DND-41 (cell line): ENCODE data around the gene SSR4.

ENCODE experiments used
- ATAC-seq: fragments of 200-7000 bp; cut with Tn5 transposase; 3 replicates; pipeline ENCODE4 v1.9.1; 2021; ENCODE audit warnings: low read depth; ENCODE audit not compliant: insufficient read depth
- DNase-seq: peaks from one replicate; pipeline ENCODE4 v3.0.0-alpha.2; 2020
- H2AFZ ChIP-seq: 2 replicates; pipeline ENCODE4 v1.6.0; 2012; ENCODE audit warnings: low read depth, low read length
- H3K27ac ChIP-seq: 2 replicates; pipeline ENCODE4 v1.5.1; 2012; ENCODE audit warnings: low read length, inconsistent platforms
- H3K27me3 ChIP-seq: fragments of 200-600 bp; sonication (generic); 2 replicates; pipeline ENCODE4 v1.6.0; 2012; ENCODE audit warnings: low read length, mild to moderate bottlenecking, inconsistent platforms; ENCODE audit not compliant: insufficient read depth, poor library complexity
- H3K36me3 ChIP-seq: 2 replicates; pipeline ENCODE4 v1.5.1; 2012; ENCODE audit warnings: low read length, inconsistent platforms; ENCODE audit not compliant: insufficient read depth
- H3K4me1 ChIP-seq: 2 replicates; pipeline ENCODE4 v1.5.1; 2012; ENCODE audit warnings: mild to moderate bottlenecking, low read length; ENCODE audit not compliant: insufficient read depth
- H3K4me2 ChIP-seq: 2 replicates; pipeline ENCODE4 v1.6.0; 2012; ENCODE audit warnings: mild to moderate bottlenecking, moderate library complexity, low read length, inconsistent platforms; ENCODE audit not compliant: insufficient read depth
- H3K4me3 ChIP-seq, 2 experiments: fragments of 200-600 bp in 1 of 2; shearing (Covaris generic) in 1 of 2; 2 replicates each; pipeline ENCODE4 v1.5.1; 2012 to 2016; ENCODE audit warnings: inconsistent platforms in 2 of 2, low read length in 2 of 2, mild to moderate bottlenecking in 2 of 2, low read depth in 1 of 2, moderate library complexity in 1 of 2
- H3K79me2 ChIP-seq: 2 replicates; pipeline ENCODE4 v1.6.0; 2012; ENCODE audit warnings: low read length, inconsistent platforms; ENCODE audit not compliant: insufficient read depth
- H3K9ac ChIP-seq: 2 replicates; pipeline ENCODE4 v1.6.0; 2012; ENCODE audit warnings: low read depth, mild to moderate bottlenecking, inconsistent platforms, low read length, moderate library complexity
- H3K9me3 ChIP-seq: 2 replicates; pipeline ENCODE4 v1.5.1; 2012; ENCODE audit warnings: low read length, moderate library complexity, mild to moderate bottlenecking, inconsistent platforms; ENCODE audit not compliant: insufficient read depth, severe bottlenecking
- H4K20me1 ChIP-seq: 2 replicates; pipeline ENCODE4 v1.6.0; 2012; ENCODE audit warnings: low read length; ENCODE audit not compliant: insufficient read depth
- EZH2 ChIP-seq: IDR thresholded peaks from 3 replicates; pipeline ENCODE4 v1.6.1; 2012; ENCODE audit warnings: borderline replicate concordance, low read depth, mild to moderate bottlenecking, moderate library complexity, low read length, inconsistent platforms; ENCODE audit not compliant: severe bottlenecking
- TF ChIP-seq, protein P1 (sequence below): IDR thresholded peaks from 2 replicates; pipeline ENCODE4 v1.5.1; 2012; ENCODE audit warnings: borderline replicate concordance, low read length, moderate library complexity, mild to moderate bottlenecking; ENCODE audit not compliant: poor library complexity, severe bottlenecking; ENCODE audit errors: extremely low read depth

The SSR4 gene

DNA sequence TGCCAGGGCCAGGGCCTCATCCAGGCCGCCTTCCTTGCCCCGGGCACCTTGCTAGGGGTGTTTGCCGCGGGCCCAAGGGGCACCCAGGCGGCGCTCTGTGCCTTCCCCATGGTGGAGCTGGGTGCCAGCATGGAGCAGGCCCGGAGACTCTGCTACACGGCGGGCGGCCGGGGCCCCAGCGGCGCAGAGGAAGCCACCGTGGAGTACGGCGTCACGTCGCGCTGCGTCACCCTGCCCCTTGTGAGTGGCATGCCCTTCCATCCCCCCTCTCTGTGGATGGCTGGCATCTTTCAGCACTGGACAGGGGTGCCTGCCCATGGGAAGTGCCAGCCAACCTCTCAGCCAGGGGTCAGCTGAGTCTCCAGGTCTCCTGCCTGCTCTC, 26.8 kb upstream of the SSR4 start:
- Histone ChIP-seq H2AFZ (no peak overlapping the region), H3K27me3 (no peaks in the 10 kb centered on the region), H3K27ac (no peak overlapping the region), H3K4me1 (peaks cover 24% of the 10 kb centered on the region), H3K9ac (no peak overlapping the region), H3K36me3 (no peaks in the 10 kb centered on the region), H3K9me3 (no peaks in the 10 kb centered on the region), H3K4me3 (no peak overlapping the region), H3K4me2 (no peak overlapping the region), H4K20me1 (peaks cover 4% of the 10 kb centered on the region; the same call in 1 of the 2 replicates), H3K79me2 (no peaks in the 10 kb centered on the region)
- no peak for TF ChIP-seq EZH2
- TF ChIP-seq, protein P1, sequence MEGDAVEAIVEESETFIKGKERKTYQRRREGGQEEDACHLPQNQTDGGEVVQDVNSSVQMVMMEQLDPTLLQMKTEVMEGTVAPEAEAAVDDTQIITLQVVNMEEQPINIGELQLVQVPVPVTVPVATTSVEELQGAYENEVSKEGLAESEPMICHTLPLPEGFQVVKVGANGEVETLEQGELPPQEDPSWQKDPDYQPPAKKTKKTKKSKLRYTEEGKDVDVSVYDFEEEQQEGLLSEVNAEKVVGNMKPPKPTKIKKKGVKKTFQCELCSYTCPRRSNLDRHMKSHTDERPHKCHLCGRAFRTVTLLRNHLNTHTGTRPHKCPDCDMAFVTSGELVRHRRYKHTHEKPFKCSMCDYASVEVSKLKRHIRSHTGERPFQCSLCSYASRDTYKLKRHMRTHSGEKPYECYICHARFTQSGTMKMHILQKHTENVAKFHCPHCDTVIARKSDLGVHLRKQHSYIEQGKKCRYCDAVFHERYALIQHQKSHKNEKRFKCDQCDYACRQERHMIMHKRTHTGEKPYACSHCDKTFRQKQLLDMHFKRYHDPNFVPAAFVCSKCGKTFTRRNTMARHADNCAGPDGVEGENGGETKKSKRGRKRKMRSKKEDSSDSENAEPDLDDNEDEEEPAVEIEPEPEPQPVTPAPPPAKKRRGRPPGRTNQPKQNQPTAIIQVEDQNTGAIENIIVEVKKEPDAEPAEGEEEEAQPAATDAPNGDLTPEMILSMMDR: no peak
- ATAC-seq (no peak), DNase-seq (no peak)

DNA sequence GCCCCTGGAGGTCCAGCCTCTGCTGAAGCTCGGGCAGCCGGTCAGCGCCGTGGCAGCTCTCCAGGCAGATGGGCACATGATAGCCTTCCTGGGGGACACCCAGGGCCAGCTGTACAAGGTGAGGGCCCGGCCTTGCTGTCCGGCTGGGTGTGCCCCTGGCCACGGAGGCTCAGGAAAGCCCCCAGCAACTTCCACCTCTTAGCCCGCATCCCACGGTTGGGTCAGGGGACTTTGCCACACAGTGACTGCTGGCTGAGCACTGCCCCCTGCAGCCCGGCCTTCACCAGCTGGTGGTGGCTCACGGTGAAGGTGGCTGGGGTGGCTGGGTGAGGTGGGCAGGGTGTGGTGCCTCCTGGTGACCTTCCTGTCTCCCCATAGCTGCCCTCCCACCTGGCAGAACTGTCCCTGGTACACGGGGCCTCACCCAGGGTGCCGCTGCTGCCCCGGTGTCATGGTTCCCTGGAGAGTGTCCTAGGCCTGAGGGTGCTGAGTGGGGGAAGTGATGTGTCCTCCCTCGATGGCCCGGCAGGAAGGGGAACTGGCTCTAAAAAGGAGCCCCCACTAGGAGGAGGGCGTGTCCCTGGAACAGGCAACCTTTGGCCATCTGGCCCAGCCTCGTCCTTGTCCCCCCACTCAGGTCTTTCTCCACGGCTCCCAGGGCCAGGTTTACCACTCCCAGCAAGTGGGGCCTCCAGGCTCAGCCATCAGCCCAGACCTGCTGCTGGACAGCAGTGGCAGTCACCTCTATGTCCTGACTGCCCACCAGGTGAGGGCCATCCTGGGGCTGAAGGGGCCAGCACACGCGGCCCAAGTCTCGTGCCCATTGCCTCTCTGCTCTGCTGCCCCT, 25.9 kb upstream of the SSR4 start:
- no peak for DNase-seq
- H3K27ac ChIP-seq: no peak overlapping the region

DNA sequence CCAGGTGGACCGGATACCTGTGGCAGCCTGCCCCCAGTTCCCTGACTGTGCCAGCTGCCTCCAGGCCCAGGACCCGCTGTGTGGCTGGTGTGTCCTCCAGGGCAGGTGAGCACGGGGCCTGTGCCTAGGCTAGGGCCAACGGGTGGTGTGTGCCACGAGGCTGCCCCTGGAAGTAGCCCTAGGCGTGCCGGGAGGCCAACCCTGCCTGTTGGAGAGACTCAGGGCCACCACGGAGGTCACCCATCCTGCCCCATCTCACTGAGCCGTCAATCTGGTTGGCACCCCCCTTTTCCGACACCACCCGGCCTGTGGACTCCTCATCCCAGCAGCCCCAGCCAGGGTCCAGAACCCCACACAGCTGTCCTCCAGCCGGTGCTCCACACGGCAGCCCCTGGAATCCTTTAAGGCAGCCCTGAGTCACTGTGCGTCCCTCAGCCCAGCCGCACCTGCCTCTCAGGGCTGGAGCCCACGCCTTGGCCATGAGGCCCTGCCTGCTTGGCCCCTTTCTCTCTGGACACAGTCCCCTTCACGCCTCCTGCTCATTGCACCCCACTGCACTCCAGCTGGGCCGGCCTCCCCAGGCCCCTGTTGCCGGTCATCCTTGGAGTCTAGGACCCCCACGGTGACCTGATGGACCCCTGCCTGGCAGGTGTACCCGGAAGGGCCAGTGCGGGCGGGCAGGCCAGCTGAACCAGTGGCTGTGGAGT, 25.2 kb upstream of the SSR4 start:
- DNase-seq: no peak
- H4K20me1 ChIP-seq: no peaks in the 10 kb centered on the region
- no peaks in the 10 kb centered on the region for H3K27me3 ChIP-seq
- no peak overlapping the region for H3K27ac ChIP-seq
- no peak overlapping the region for H3K4me2 ChIP-seq
- H2AFZ ChIP-seq: no peak overlapping the region
- H3K4me3 ChIP-seq: no peak overlapping the region
- H3K79me2 ChIP-seq: no peaks in the 10 kb centered on the region
- no peaks in the 10 kb centered on the region for H3K9me3 ChIP-seq
- H3K36me3 ChIP-seq: no peaks in the 10 kb centered on the region
- no peak for ATAC-seq
- peaks cover 20% of the 10 kb centered on the region for H3K4me1 ChIP-seq
- TF ChIP-seq, protein P1: no peak
- TF ChIP-seq EZH2: no peak
- no peak overlapping the region for H3K9ac ChIP-seq

More for the DNA sequence above, 25.9 kb upstream of the SSR4 start:
- no peaks in the 10 kb centered on the region for H3K9me3 ChIP-seq
- TF ChIP-seq EZH2: no peak
- TF ChIP-seq, protein P1: no peak
- no peak overlapping the region for H3K9ac ChIP-seq
- H3K4me2 ChIP-seq: no peak overlapping the region
- H3K27me3 ChIP-seq: no peaks in the 10 kb centered on the region
- no peak for ATAC-seq
- H3K4me3 ChIP-seq: no peak overlapping the region
- peaks cover 3% of the 10 kb centered on the region; the same call in 1 of the 2 replicates for H4K20me1 ChIP-seq
- no peaks in the 10 kb centered on the region for H3K36me3 ChIP-seq
- no peaks in the 10 kb centered on the region for H3K79me2 ChIP-seq
- H3K4me1 ChIP-seq: peaks cover 24% of the 10 kb centered on the region
- no peak overlapping the region for H2AFZ ChIP-seq
